ENCODE data around the gene FAM98C.

The FAM98C gene

GRCh38 chr19:38378866-38379265, 24.0 kb upstream of the FAM98C start:
- DNase-seq (ENCODE audit: low spot score): no peak

DNA sequence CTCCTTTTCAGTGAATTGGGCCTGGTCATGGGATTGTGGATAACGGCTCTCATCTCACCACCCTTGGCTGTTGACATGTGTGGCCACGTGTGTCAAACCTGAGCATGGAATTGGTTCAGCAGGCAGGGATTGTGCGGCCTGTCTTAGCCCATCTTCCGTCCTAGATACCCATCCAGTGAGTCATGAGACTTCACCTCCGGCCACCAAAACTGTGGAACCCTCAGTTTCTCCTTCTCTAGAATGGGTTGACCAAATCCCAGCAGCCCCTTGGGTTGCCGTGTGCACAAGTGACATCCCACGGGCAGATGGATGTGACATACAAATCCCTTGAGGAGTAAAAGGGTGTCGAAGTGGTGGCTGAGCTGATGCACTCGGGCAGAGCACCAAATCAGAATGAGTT, 21.8 kb upstream of the FAM98C start:
- DNase-seq (ENCODE audit: low spot score): no peak

- no peak for DNase-seq (ENCODE audit: low spot score)
These were observed 19.7 kb upstream of the FAM98C start for GRCh38 chr19:38383184-38383583.

DNA sequence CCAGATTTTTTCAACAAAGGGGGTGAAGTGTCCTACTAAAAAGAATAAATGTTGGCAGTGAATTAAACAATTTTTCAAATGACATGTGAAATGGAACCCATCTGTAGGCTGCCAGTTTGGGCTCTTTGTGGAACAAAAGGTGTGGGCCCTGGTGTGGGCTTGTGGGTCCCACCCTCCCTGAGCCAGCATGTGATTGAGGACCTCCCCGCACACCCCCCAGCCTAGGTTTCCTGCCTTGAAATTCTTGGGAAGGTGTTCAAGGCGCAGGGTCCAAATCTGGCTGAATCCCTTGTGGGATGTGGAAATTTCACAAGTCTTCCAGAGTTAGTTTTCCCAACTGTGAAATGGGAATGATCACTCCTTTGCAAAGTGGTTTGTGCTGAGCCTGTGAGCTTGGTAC, 19.1 kb upstream of the FAM98C start:
- DNase-seq (ENCODE audit: low spot score): no peak

GRCh38 chr19:38384209-38385027, 18.5 kb upstream of the FAM98C start:
- DNase-seq (ENCODE audit: low spot score): no peak

- DNase-seq (ENCODE audit: low spot score): no peak
These were observed 17.7 kb upstream of the FAM98C start for GRCh38 chr19:38385057-38385803.

DNA sequence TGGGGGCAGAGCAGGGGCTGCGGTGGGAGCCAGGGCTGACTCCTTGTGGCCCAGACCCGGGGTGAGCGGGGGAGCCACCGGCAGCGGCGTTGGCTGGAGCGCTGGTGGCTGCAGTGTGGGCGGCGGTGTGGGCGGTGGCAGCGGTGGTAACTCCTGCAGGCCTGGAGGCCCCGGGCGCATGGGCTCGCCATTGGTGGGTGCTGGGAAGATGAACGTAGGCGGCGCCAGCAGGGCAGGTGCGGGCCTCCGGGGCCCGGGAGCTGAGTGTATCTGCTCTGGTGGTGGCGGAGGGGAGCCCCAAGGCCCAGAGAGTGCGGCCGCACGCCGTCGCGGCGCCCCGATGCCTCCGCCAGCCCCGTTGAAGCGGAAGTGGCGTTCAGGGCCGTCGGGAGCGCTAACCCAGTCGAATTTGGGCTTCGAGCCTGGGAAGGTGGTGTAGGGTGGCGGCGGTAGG, 17.1 kb upstream of the FAM98C start:
- DNase-seq (ENCODE audit: low spot score): peak; percentile 49

DNA sequence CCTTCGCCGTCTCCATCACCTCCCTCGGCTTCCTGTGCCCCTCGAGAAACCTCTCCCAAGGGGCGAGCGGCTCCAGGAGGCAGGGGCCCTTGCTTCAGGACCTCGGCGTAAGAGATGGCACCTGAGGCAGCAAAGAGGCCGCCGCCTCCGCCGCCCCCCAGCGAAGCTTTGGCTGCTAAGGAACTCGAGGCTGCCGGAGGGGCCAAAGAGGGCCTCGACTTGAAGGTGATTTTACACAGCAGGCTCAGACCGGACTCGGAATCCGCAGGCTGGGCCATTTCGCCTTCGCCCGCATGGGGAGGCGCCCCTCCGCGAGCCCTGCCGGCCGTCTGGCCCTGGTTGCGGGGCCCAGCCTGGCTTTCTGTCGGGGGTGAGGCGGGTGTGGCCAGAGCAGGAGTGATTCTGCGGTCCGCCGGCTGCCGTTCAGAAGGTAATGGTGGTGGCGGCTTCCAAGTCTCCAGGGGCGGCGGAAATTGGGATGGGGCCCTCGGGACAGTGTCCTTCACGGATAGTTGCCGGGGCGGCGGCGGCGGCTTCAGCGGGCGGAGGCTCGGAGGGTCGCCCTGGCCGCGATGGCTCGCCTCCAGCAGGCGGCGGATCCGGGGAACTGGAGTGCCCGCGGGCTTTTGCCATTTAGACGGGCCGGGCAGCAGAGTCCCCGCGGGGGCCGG, 16.5 kb upstream of the FAM98C start:
- DNase-seq (ENCODE audit: low spot score): no peak

GRCh38 chr19:38386971-38387549, 15.8 kb upstream of the FAM98C start:
- peak; percentile 40 for DNase-seq (ENCODE audit: low spot score)

DNA sequence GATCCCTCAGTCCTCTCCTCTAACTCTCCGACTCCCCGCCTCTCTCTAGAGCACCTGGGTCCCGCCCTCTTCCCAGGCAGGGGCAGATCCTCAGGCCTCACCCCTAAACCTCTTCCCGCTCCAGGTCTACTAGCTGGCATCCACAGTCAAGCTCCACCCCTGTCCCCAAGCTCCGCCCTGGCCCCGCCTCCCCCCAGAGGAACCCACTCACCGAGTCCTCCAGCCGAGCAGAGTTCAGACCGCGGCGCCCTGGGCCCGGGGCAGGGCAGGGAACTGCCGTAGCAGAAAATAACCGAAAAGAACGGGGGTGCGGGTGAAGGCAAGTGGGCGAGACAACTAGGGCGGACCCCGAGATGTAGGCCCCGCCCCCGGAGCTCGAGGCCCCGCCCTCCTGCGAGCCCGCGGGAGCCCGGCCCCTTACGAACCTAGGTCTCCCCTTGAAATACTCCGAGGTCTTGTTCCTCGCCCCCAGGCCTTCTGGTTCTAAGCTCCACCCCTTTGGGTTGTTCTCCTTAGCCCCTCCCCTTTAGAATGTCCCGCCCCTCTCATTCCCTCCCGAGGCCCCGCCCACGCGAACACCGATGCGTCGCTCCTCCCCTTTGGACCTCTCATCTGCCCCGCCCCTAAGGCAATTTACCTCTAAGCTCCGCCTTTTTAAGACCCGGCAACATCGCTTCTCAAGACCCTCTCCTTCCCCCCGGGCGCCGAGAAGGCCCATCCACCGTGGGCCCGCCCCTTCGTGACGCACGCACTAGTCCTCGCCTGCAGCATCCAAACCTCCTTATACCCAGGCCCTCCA, 15.1 kb upstream of the FAM98C start, which contains the start of gene GGN:
TSS of gene GGN (minus strand) at position 485 of the 799 bp plus-strand sequence. CDS start 773 bp downstream, outside the sequence.
- DNase-seq (ENCODE audit: low spot score): peak; percentile 90

DNA sequence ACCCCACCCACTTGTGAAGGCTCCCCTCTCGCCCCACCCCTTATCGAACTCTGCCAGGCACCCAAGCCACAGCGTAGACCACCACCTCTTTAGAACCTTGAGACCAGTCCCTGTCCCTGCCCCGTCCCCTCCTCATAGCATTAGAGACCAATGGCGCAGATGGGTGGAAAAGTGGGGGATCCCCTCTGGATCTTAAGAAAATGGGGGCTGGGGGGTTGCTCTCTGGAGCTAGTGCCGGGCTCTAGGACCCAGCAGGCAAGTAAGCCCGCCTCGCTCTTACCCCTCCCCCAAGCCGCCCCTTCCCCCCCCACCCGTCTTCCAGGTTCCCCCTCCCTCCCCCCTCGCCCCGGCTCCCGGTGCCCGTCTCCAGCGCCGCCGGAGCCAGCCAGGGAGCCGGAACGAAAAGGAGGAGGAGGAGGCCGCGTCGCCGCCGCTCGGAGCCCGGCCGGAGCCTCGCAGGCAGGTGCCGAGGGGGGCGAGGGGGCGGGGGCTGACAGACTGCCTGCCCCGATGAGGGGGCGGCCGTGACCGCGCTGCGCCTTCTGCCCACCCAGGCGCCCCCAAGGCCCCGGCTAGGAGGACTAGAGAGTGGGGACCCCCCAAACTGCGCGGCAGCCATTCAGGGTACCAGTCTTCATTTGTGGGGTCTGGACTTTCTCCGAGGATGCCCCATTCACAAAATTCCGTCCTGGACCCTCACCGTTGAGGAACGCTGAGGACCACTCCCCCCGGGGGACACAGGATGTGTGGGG, 14.4 kb upstream of the FAM98C start, which contains the start of gene SPRED3:
TSS of gene SPRED3 (plus strand) at position 349 of the 752 bp plus-strand sequence. CDS start 1,606 bp downstream, outside the sequence.
- DNase-seq (ENCODE audit: low spot score): peak; percentile 11

- no peak for DNase-seq (ENCODE audit: low spot score)
These were observed 13.6 kb upstream of the FAM98C start for GRCh38 chr19:38389101-38389925.

- DNase-seq (ENCODE audit: low spot score): no peak
These were observed 12.7 kb upstream of the FAM98C start for GRCh38 chr19:38389957-38390924.

DNA sequence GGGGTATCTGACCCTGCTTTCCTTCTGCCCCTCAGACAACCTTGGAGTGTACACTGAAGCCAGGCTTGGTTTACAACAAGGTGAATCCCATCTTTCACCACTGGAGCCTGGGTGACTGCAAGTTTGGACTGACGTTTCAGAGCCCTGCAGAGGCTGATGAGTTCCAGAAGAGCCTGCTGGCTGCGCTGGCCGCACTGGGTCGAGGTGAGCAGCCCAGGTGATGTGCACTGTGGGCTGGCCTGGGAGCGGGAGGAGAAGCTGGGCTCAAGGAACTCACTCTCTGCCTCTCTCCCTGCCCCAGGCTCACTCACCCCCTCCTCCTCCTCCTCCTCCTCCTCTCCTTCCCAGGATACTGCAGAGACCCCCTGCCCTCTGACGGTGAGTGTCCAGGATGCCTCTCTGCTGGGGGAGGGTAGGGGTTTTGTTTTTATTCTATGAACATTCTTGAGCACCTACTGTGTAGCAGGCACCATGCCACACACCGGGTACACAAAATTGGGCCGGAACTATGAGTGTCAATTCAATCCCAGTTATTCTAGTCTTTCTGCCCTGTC, 10.9 kb upstream of the FAM98C start:
- DNase-seq (ENCODE audit: low spot score): no peak

GRCh38 chr19:38392707-38393308, 10.1 kb upstream of the FAM98C start:
- no peak for DNase-seq (ENCODE audit: low spot score)

- peak; percentile 77 for DNase-seq (ENCODE audit: low spot score)
These were observed 8.4 kb upstream of the FAM98C start for GRCh38 chr19:38394488-38394887.

DNA sequence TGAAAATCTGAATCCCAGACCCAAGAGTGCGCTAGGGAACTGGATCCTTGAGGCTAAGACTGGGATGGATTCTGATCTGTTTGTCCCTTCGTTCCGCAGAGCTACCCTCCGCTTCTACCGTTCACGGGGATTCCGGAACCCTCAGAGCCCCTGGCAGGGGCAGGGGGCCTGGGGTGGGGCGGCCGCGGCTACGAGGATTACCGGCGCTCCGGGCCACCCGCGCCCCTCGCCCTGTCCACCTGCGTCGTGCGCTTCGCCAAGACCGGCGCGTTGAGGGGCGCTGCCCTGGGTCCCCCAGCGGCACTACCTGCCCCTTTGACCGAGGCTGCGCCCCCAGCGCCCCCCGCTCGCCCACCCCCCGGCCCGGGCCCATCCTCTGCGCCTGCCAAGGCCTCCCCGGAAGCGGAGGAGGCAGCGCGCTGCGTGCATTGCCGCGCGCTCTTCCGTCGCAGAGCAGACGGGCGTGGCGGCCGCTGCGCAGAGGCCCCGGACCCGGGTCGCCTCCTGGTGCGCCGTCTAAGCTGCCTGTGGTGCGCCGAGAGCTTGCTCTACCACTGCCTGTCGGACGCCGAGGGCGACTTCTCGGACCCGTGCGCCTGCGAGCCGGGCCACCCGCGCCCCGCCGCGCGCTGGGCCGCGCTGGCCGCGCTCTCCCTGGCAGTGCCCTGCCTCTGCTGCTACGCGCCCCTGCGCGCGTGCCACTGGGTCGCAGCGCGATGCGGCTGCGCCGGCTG, 7.3 kb upstream of the FAM98C start:
- peak; percentile 35 for DNase-seq (ENCODE audit: low spot score)

All from germinal center (tissue), 1 donor.